Hippocampal formation (tissue), 2 donors: ENCODE data around the gene CBX7.
A peak's percentile ranks its signal among the peaks of the same experiment; 100 is the strongest.

Experiments used
- DNase-seq, 2 donors: peaks; one replicate each; lab custom pipeline; 2025; lab: John Stamatoyannopoulos, UW

Gene CBX7

GRCh38 chr22:39123751-39124581 is 28.5 kb downstream of the CBX7 start:
- DNase-seq, result no peak

GRCh38 chr22:39122772-39123470 is 29.6 kb downstream of the CBX7 start:
- no peak for DNase-seq

GRCh38 chr22:39120983-39121382 is 31.5 kb downstream of the CBX7 start:
- DNase-seq, result no peak

- peak in 1 of 2 donors; percentile 18 for DNase-seq
Observed at GRCh38 chr22:39117585-39118191, 34.8 kb downstream of the CBX7 start.

GRCh38 chr22:39115977-39116621 is 36.4 kb downstream of the CBX7 start:
- DNase-seq, result no peak

- DNase-seq, result no peak
Observed at GRCh38 chr22:39115570-39115969, 36.9 kb downstream of the CBX7 start.

GRCh38 chr22:39114112-39114511 is 38.4 kb downstream of the CBX7 start:
- no peak for DNase-seq

GRCh38 chr22:39110631-39111561 is 41.6 kb downstream of the CBX7 start:
- no peak for DNase-seq

- DNase-seq, result no peak
Observed at GRCh38 chr22:39109361-39109760, 43.1 kb downstream of the CBX7 start.

GRCh38 chr22:39108487-39108886 is 44.0 kb downstream of the CBX7 start:
- DNase-seq, result no peak

- DNase-seq, result no peak
Observed at GRCh38 chr22:39106326-39106725, 46.2 kb downstream of the CBX7 start.

GRCh38 chr22:39103431-39103830 is 49.0 kb downstream of the CBX7 start:
- DNase-seq, result no peak

- DNase-seq, result no peak
Observed at GRCh38 chr22:39101226-39101625, 51.3 kb downstream of the CBX7 start.

- DNase-seq, result no peak
Observed at GRCh38 chr22:39098576-39098975, 53.9 kb downstream of the CBX7 start.

- DNase-seq, result no peak
Observed at GRCh38 chr22:39098026-39098425, 54.5 kb downstream of the CBX7 start.

- DNase-seq, result no peak
Observed at GRCh38 chr22:39097098-39098020, 55.1 kb downstream of the CBX7 start, which contains the start of gene APOBEC3H. Gene APOBEC3H (plus strand): TSS chr22:39097244. CDS start chr22:39100279, 3,035 bp downstream.

- no peak for DNase-seq
Observed at GRCh38 chr22:39095971-39096370, 56.5 kb downstream of the CBX7 start.

- no peak for DNase-seq
Observed at GRCh38 chr22:39094717-39095389, 57.6 kb downstream of the CBX7 start.

GRCh38 chr22:39092111-39092862 is 60.2 kb downstream of the CBX7 start:
- no peak for DNase-seq
